CD4-positive, alpha-beta T cell (primary cell): ENCODE measurements around the gene TRHDE. TPM values are rescaled to one million over a fixed set of nuclear protein-coding genes. Genes with fewer than 3 reads are reported as not detected.
"Not testable (repeated sequence)": the region's sequence is repeated elsewhere in the genome, so short reads cannot be mapped to it uniquely, and the experiment has no call there.

Experiments
- ATAC-seq: fragments of 200-7000 bp; cut with Tn5 transposase; one replicate; pipeline ENCODE4 v1.10.0; 2022; ENCODE audit warnings: mild to moderate bottlenecking; ENCODE audit not compliant: poor library complexity
- CTCF ChIA-PET: fragments of 350-600 bp; sonication (Branson Sonifier 250); formaldehyde crosslinking; loops from one replicate; lab custom pipeline; 2021; ENCODE audit warnings: antibody characterized with exemption, inconsistent platforms; lab: Charles Lee
- POLR2A ChIA-PET: fragments of 350-600 bp; sonication (Branson Sonifier 250); formaldehyde crosslinking; loops from one replicate; lab custom pipeline; 2021; ENCODE audit warnings: antibody characterized with exemption, inconsistent platforms; lab: Charles Lee
- DNase-seq, 14 experiments: peaks; one replicate each; pipeline ENCODE4 v3.0.0-alpha.2; 2013 to 2020; ENCODE audit warnings: mixed read lengths in 2 of 14
- H3K27ac ChIP-seq, 2 donors: one replicate each; pipeline versions ENCODE4 v1.5.1 to v1.7.0; 2013; ENCODE audit warnings: low read length in 2 of 2, low read depth in 1 of 2, mild to moderate bottlenecking in 1 of 2
- H3K27me3 ChIP-seq, 2 experiments: 1 replicate in 1 of 2; 2 replicates in 1 of 2; pipeline versions ENCODE4 v1.6.1 to v1.7.0; 2013; ENCODE audit warnings: low read length in 2 of 2, control low read depth in 1 of 2, mild to moderate bottlenecking in 1 of 2, moderate library complexity in 1 of 2; ENCODE audit not compliant: insufficient read depth in 2 of 2, control insufficient read depth in 1 of 2
- H3K36me3 ChIP-seq: one replicate; pipeline ENCODE4 v1.6.1; 2013; ENCODE audit warnings: low read length, control low read depth; ENCODE audit not compliant: insufficient read depth
- H3K4me1 ChIP-seq: one replicate; pipeline ENCODE4 v1.6.1; 2013; ENCODE audit warnings: low read length, control low read depth; ENCODE audit not compliant: insufficient read depth
- H3K4me3 ChIP-seq: one replicate; pipeline ENCODE4 v1.5.1; 2013; ENCODE audit warnings: mild to moderate bottlenecking, low read length, moderate library complexity
- H3K9me3 ChIP-seq, 2 experiments: 1 replicate in 1 of 2; 2 replicates in 1 of 2; pipeline versions ENCODE4 v1.6.1 to v1.7.0; 2013; ENCODE audit warnings: low read length in 2 of 2, mild to moderate bottlenecking in 2 of 2, control low read depth in 1 of 2, moderate library complexity in 1 of 2; ENCODE audit not compliant: control insufficient read depth in 1 of 2, insufficient read depth in 1 of 2
- H3K27ac Mint-ChIP-seq: one replicate; pipeline ENCODE4 v1.8.0; 2020; ENCODE audit warnings: mixed read lengths
- H3K27me3 Mint-ChIP-seq: one replicate; pipeline ENCODE4 v1.8.0; 2021; ENCODE audit warnings: mixed read lengths
- H3K36me3 Mint-ChIP-seq: one replicate; pipeline ENCODE4 v1.8.0; 2021; ENCODE audit warnings: low read depth, mixed read lengths
- H3K4me1 Mint-ChIP-seq: one replicate; pipeline ENCODE4 v1.8.0; 2021; ENCODE audit warnings: low read depth, mixed read lengths
- H3K4me3 Mint-ChIP-seq: one replicate; pipeline ENCODE4 v1.8.0; 2020; ENCODE audit warnings: mild to moderate bottlenecking, mixed read lengths
- H3K9me3 Mint-ChIP-seq: one replicate; pipeline ENCODE4 v1.8.0; 2020; ENCODE audit warnings: mixed read lengths
- intact Hi-C, 2 experiments: fragments of 100-400 bp; cut with DNase I in 1 of 2; cut with micrococcal nuclease in 1 of 2; formaldehyde crosslinking; loops; one replicate each; pipeline versions ENCODE4 v1.15.1 to v1.9.0; 2023 to 2025; cut with DNase I, micrococcal nuclease
- total RNA-seq, 174 experiments: library from RNA in 2 of 174; stranded (reverse) in 2 of 174; gene quantifications; one replicate each; pipeline ENCODE4 v1.2.3 and lab custom pipeline; 2021 to 2026
- TF ChIP-seq, protein P1 (sequence below): fragments of 200-600 bp; IDR thresholded peaks from one replicate; pipeline ENCODE4 v1.8.0; 2022; ENCODE audit warnings: antibody characterized with exemption, mild to moderate bottlenecking

TRHDE gene
- total RNA-seq, 2 experiments from 2014 or later = not detected

DNA sequence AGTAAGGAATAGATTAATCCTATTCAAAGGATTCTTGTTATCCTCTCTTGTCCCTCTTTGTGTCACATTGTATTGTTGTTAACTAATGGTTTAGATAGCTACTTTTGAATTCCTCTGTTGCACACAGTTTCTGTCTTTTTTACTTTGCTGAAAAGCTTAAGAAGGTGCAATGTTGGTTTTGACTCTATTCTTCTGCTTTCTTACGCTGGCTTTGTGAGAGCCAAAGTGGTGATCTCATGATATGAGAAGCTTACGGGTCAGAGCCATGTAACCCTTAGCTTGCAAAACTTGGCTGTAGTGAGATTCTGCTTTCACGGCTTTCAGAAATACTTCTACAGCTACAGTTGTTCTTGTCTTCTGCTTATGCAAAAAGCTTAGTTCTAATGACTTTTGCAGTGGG is 239.7 kb downstream of the TRHDE start:
- ChIA-PET POLR2A (no interaction called here), CTCF (no interaction called here)
- ATAC-seq (no peak), DNase-seq (no peak)
- H3K27ac Mint-ChIP-seq = no peak overlapping the region
- TF ChIP-seq, protein P1, sequence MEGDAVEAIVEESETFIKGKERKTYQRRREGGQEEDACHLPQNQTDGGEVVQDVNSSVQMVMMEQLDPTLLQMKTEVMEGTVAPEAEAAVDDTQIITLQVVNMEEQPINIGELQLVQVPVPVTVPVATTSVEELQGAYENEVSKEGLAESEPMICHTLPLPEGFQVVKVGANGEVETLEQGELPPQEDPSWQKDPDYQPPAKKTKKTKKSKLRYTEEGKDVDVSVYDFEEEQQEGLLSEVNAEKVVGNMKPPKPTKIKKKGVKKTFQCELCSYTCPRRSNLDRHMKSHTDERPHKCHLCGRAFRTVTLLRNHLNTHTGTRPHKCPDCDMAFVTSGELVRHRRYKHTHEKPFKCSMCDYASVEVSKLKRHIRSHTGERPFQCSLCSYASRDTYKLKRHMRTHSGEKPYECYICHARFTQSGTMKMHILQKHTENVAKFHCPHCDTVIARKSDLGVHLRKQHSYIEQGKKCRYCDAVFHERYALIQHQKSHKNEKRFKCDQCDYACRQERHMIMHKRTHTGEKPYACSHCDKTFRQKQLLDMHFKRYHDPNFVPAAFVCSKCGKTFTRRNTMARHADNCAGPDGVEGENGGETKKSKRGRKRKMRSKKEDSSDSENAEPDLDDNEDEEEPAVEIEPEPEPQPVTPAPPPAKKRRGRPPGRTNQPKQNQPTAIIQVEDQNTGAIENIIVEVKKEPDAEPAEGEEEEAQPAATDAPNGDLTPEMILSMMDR = no peak
- H3K4me3 Mint-ChIP-seq = no peak overlapping the region
- H3K27me3 Mint-ChIP-seq = no peaks in the 10 kb centered on the region
- H3K9me3 Mint-ChIP-seq = peaks cover 8% of the 10 kb centered on the region
- Histone ChIP-seq H3K27me3 (no peaks in the 10 kb centered on the region), H3K4me3 (no peak overlapping the region), H3K36me3 (no peaks in the 10 kb centered on the region), H3K27ac (no peak overlapping the region), H3K4me1 (no peaks in the 10 kb centered on the region), H3K9me3 (peaks cover 0 to 3% of the 10 kb centered on the region in 2 experiments)
- H3K4me1 Mint-ChIP-seq = no peaks in the 10 kb centered on the region
- H3K36me3 Mint-ChIP-seq = no peaks in the 10 kb centered on the region
- intact Hi-C loops = no loop called here

DNA sequence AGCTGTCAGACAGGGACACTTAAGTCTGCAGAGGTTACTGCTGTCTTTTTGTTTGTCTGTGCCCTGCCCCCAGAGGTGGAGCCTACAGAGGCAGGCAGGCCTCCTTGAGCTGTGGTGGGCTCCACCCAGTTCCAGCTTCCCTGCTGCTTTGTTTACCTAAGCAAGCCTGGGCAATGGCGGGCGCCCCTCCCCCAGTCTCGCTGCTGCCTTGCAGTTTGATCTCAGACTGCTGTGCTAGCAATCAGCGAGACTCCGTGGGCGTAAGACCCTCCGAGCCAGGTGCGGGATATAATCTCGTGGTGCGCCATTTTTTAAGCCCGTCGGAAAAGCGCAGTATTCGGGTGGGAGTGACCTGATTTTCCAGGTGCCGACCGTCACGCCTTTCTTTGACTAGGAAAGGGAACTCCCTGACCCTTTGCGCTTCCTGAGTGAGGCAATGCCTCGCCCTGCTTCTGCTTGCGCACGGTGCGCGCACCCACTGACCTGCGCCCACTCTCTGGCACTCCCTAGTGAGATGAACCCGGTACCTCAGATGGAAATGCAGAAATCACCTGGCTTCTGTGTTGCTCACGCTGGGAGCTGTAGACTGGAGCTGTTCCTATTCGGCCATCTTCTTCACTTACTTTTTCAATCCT is 248.0 kb downstream of the TRHDE start:
- H3K27me3 ChIP-seq, ATAC-seq, H3K4me1 Mint-ChIP-seq, H3K9me3 Mint-ChIP-seq, intact Hi-C loops, H3K9me3 ChIP-seq, POLR2A ChIA-PET, CTCF ChIA-PET, H3K4me3 Mint-ChIP-seq, H3K4me3 ChIP-seq, DNase-seq, H3K27ac ChIP-seq, H3K4me1 ChIP-seq, H3K36me3 Mint-ChIP-seq, H3K27me3 Mint-ChIP-seq, H3K36me3 ChIP-seq, H3K27ac Mint-ChIP-seq: not testable (repeated sequence)

DNA sequence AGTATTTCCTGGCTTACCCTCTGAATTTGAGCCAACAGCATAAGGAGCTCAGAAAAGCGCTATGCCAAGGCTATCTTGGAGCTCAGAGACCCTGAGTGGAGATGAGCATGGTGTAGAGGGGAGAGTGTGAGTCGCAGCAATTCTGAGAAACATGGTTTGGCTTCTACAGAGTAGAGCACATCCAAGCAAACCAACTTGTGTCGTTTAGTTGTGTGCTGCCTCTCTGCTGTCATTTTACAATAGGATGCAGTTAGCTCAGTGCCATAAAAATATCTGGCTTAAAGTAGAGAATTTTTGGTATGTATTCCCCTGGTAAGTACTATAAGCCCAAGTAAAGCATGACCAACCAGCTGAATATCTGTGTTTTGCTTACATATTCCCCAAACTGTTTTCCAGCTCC is 249.2 kb downstream of the TRHDE start:
- Mint-ChIP-seq H3K4me1 (no peaks in the 10 kb centered on the region), H3K36me3 (no peaks in the 10 kb centered on the region)
- intact Hi-C loops = no loop called here

More for the DNA sequence above, 249.2 kb downstream of the TRHDE start:
- ChIA-PET CTCF (interaction anchor here (0.7 kb wide), 1 partner anchor 11 kb away, joined by 3 read pairs; no protein-coding TSS in a partner anchor), POLR2A (no interaction called here)
- Histone ChIP-seq H3K27ac (no peak overlapping the region), H3K36me3 (no peaks in the 10 kb centered on the region), H3K4me3 (no peak overlapping the region), H3K4me1 (no peaks in the 10 kb centered on the region), H3K27me3 (no peaks in the 10 kb centered on the region), H3K9me3 (peaks cover 0 to 7% of the 10 kb centered on the region in 2 experiments)
- no peaks in the 10 kb centered on the region for H3K27me3 Mint-ChIP-seq
- H3K9me3 Mint-ChIP-seq = peaks cover 2% of the 10 kb centered on the region
- ATAC-seq (no peak), DNase-seq (no peak)
- H3K4me3 Mint-ChIP-seq = no peak overlapping the region
- TF ChIP-seq, protein P1 = no peak
- no peak overlapping the region for H3K27ac Mint-ChIP-seq
